ENCODE results near the gene S100G.

GRCh38 chrX:16628946-16629595 lies 20.9 kb upstream of the S100G start:
- no peak for TF ChIP-seq CTCF (IDR thresholded peaks at IDR 0.05)
- no peak for TF ChIP-seq HOXA7 (CRISPR knock-in tag; IDR thresholded peaks at IDR 0.05)
